ENCODE data around the gene GALNT18.

DNA sequence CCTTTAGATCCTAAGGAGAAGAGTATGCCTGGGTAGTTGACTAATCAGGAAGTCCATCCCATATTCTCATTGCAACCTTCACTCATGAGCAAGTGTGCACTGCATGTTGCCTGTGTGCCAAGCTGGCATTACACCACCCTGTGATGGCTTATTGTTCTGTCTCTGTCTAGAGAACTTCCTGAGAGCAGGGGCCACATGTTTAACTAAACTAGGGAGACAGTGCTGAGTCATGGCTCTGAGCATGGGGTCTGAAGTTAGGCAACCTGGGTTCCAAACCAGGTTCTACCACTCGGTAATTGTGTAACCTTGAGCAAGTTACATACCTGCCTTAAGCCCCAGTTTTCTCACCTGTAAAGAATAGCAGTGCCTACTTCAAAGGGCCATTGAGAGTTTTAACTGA lies 308.4 kb downstream of the GALNT18 start:
- TF ChIP-seq, protein P1, sequence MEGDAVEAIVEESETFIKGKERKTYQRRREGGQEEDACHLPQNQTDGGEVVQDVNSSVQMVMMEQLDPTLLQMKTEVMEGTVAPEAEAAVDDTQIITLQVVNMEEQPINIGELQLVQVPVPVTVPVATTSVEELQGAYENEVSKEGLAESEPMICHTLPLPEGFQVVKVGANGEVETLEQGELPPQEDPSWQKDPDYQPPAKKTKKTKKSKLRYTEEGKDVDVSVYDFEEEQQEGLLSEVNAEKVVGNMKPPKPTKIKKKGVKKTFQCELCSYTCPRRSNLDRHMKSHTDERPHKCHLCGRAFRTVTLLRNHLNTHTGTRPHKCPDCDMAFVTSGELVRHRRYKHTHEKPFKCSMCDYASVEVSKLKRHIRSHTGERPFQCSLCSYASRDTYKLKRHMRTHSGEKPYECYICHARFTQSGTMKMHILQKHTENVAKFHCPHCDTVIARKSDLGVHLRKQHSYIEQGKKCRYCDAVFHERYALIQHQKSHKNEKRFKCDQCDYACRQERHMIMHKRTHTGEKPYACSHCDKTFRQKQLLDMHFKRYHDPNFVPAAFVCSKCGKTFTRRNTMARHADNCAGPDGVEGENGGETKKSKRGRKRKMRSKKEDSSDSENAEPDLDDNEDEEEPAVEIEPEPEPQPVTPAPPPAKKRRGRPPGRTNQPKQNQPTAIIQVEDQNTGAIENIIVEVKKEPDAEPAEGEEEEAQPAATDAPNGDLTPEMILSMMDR (optimal IDR thresholded peaks at IDR 0.05 in 1 of 3, IDR thresholded peaks at IDR 0.05 in 1 of 3, conservative IDR thresholded peaks at IDR 0.05 in 1 of 3; ENCODE audit: extremely low read depth in 1 of 3, insufficient read depth in 2 of 3, low read length in 3 of 3), result peak in 1 of 3 experiments; percentile 3
- TF ChIP-seq EZH2 (IDR thresholded peaks at IDR 0.05; ENCODE audit: low read length), result no peak

Measured in keratinocyte (primary cell).